Measurements from ENCODE around the gene SOX5. TPM values are rescaled to one million over a fixed set of nuclear protein-coding genes. Genes with fewer than 3 reads are reported as not detected.

SOX5 gene
- total RNA-seq, 1 experiment from 2014 or later, result 0.52 TPM

DNA sequence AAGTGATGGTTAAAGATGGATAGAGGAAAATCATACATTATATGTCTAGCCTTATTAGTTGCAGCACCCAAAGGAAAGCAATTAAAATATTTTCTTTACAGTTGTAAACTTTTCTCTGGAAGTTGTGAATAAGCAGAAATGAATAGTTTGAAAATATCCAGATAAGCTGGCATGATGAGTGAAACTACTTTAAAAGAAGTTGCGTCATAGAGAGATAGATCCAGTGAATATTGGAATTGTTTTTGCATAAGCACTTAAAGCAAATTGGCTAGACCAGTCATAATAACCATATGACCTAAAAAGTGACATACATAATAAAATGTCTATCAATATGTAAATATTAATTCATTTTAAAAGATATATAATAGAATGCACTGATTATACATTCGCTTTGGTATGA is 132.1 kb downstream of the SOX5 start:
- H3K4me3 ChIP-seq (replicated peaks in 1 of 2; ENCODE audit: low read depth in 1 of 2, low read length in 2 of 2), result no peak overlapping the region
- H2AFZ ChIP-seq (ENCODE audit: low read depth, low read length, poor library complexity, severe bottlenecking), result no peak overlapping the region
- CTCF ChIA-PET, result no interaction called here
- POLR2A ChIA-PET, result no interaction called here
- intact Hi-C loops (cut with micrococcal nuclease), result no loop called here
- no peak overlapping the region for H3K27ac ChIP-seq (ENCODE audit: low read depth, low read length)
- BruUV-seq (replicated peaks), result no TSS peak
- H3K9ac ChIP-seq (ENCODE audit: low read length), result no peak overlapping the region
- no peaks in the 10 kb centered on the region for H3K9me2 ChIP-seq (ENCODE audit: insufficient read depth)
- TF ChIP-seq POLR2AphosphoS5 (IDR thresholded peaks at IDR 0.05; ENCODE audit: low read depth, low read length) (no peak), EZH2phosphoT487 (IDR thresholded peaks at IDR 0.05; ENCODE audit: borderline replicate concordance) (no peak), POLR2A (IDR thresholded peaks at IDR 0.05; ENCODE audit: borderline replicate concordance, extremely low read depth, insufficient read depth, insufficient read length) (no peak), ZFX (IDR thresholded peaks at IDR 0.05) (no peak), ELF1 (IDR thresholded peaks at IDR 0.05; ENCODE audit: borderline replicate concordance, low read depth) (no peak), CEBPB (IDR thresholded peaks at IDR 0.05; ENCODE audit: low read depth) (no peak), SP1 (IDR thresholded peaks at IDR 0.05; ENCODE audit: low read depth) (no peak), YY1 (IDR thresholded peaks at IDR 0.05; ENCODE audit: extremely low read depth, insufficient replicate concordance, low read depth, low read length) (no peak), TCF7L2 (IDR thresholded peaks at IDR 0.05; ENCODE audit: borderline replicate concordance, extremely low read depth, insufficient read depth, insufficient read length) (no peak), EGR1 (IDR thresholded peaks at IDR 0.05; ENCODE audit: low read depth) (no peak), ZNF274 (IDR thresholded peaks at IDR 0.05; ENCODE audit: low read depth, low read length) (no peak), FOSL1 (IDR thresholded peaks at IDR 0.05; ENCODE audit: low read depth) (no peak), CBX3 (IDR thresholded peaks at IDR 0.05; ENCODE audit: low read depth) (no peak), RAD21 (IDR thresholded peaks at IDR 0.05; ENCODE audit: low read depth) (no peak), EZH2 (IDR thresholded peaks at IDR 0.05) (no peak)
- TF ChIP-seq, protein P1, sequence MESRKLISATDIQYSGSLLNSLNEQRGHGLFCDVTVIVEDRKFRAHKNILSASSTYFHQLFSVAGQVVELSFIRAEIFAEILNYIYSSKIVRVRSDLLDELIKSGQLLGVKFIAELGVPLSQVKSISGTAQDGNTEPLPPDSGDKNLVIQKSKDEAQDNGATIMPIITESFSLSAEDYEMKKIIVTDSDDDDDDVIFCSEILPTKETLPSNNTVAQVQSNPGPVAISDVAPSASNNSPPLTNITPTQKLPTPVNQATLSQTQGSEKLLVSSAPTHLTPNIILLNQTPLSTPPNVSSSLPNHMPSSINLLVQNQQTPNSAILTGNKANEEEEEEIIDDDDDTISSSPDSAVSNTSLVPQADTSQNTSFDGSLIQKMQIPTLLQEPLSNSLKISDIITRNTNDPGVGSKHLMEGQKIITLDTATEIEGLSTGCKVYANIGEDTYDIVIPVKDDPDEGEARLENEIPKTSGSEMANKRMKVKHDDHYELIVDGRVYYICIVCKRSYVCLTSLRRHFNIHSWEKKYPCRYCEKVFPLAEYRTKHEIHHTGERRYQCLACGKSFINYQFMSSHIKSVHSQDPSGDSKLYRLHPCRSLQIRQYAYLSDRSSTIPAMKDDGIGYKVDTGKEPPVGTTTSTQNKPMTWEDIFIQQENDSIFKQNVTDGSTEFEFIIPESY (IDR thresholded peaks at IDR 0.05; ENCODE audit: extremely low read depth, insufficient replicate concordance, low read length), result no peak
- TF ChIP-seq, protein P2, sequence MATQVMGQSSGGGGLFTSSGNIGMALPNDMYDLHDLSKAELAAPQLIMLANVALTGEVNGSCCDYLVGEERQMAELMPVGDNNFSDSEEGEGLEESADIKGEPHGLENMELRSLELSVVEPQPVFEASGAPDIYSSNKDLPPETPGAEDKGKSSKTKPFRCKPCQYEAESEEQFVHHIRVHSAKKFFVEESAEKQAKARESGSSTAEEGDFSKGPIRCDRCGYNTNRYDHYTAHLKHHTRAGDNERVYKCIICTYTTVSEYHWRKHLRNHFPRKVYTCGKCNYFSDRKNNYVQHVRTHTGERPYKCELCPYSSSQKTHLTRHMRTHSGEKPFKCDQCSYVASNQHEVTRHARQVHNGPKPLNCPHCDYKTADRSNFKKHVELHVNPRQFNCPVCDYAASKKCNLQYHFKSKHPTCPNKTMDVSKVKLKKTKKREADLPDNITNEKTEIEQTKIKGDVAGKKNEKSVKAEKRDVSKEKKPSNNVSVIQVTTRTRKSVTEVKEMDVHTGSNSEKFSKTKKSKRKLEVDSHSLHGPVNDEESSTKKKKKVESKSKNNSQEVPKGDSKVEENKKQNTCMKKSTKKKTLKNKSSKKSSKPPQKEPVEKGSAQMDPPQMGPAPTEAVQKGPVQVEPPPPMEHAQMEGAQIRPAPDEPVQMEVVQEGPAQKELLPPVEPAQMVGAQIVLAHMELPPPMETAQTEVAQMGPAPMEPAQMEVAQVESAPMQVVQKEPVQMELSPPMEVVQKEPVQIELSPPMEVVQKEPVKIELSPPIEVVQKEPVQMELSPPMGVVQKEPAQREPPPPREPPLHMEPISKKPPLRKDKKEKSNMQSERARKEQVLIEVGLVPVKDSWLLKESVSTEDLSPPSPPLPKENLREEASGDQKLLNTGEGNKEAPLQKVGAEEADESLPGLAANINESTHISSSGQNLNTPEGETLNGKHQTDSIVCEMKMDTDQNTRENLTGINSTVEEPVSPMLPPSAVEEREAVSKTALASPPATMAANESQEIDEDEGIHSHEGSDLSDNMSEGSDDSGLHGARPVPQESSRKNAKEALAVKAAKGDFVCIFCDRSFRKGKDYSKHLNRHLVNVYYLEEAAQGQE (IDR thresholded peaks at IDR 0.05; ENCODE audit: low read depth), result no peak
- TF ChIP-seq, protein P3, sequence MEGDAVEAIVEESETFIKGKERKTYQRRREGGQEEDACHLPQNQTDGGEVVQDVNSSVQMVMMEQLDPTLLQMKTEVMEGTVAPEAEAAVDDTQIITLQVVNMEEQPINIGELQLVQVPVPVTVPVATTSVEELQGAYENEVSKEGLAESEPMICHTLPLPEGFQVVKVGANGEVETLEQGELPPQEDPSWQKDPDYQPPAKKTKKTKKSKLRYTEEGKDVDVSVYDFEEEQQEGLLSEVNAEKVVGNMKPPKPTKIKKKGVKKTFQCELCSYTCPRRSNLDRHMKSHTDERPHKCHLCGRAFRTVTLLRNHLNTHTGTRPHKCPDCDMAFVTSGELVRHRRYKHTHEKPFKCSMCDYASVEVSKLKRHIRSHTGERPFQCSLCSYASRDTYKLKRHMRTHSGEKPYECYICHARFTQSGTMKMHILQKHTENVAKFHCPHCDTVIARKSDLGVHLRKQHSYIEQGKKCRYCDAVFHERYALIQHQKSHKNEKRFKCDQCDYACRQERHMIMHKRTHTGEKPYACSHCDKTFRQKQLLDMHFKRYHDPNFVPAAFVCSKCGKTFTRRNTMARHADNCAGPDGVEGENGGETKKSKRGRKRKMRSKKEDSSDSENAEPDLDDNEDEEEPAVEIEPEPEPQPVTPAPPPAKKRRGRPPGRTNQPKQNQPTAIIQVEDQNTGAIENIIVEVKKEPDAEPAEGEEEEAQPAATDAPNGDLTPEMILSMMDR (IDR thresholded peaks at IDR 0.05 in 2 of 3, conservative IDR thresholded peaks at IDR 0.05 in 1 of 3; ENCODE audit: borderline replicate concordance in 1 of 3, insufficient read depth in 1 of 3, low read depth in 2 of 3, low read length in 2 of 3), result no peak
- TF ChIP-seq, protein P4, sequence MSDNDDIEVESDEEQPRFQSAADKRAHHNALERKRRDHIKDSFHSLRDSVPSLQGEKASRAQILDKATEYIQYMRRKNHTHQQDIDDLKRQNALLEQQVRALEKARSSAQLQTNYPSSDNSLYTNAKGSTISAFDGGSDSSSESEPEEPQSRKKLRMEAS (IDR thresholded peaks at IDR 0.05), result no peak
- TF ChIP-seq, protein P5, sequence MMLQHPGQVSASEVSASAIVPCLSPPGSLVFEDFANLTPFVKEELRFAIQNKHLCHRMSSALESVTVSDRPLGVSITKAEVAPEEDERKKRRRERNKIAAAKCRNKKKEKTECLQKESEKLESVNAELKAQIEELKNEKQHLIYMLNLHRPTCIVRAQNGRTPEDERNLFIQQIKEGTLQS (IDR thresholded peaks at IDR 0.05), result no peak
- H3K36me3 ChIP-seq (ENCODE audit: control insufficient read depth in 1 of 2, insufficient read depth in 2 of 2, low read length in 2 of 2), result no peaks in the 10 kb centered on the region
- DNase-seq (ENCODE audit: low read depth, low spot score) (no peak), ATAC-seq (no peak)
- no peak overlapping the region for H3K4me2 ChIP-seq (ENCODE audit: low read length)
- H3K27me3 ChIP-seq (ENCODE audit: insufficient read depth, low read length), result no peaks in the 10 kb centered on the region
- H3K79me2 ChIP-seq (ENCODE audit: insufficient read depth, low read length), result no peaks in the 10 kb centered on the region
- H4K20me1 ChIP-seq (ENCODE audit: insufficient read depth), result no peaks in the 10 kb centered on the region
- RAD21 ChIA-PET (ENCODE audit: low non-redundant PET in 1 of 2, low total read pairs in 2 of 2, uncharacterized antibody in 2 of 2, unreplicated experiment in 2 of 2), result no interaction called here
- H3K4me1 ChIP-seq (ENCODE audit: control insufficient read depth in 1 of 2, insufficient read depth in 2 of 2, low read length in 2 of 2), result no peaks in the 10 kb centered on the region
- H3K9me3 ChIP-seq (ENCODE audit: control insufficient read depth in 1 of 2, insufficient read depth in 1 of 2, low read depth in 1 of 2, low read length in 2 of 2), result peaks cover 4 to 5% of the 10 kb centered on the region in 2 experiments; a peak in 3 of 4 replicates
